Smooth muscle cell (in vitro differentiated cells): ENCODE measurements around the gene MYH10. TPM values are rescaled to one million over a fixed set of nuclear protein-coding genes. Genes with fewer than 3 reads are reported as not detected.

ENCODE experiments used
- DNase-seq: peaks from one replicate; lab custom pipeline; 2025; ENCODE audit not compliant: unreplicated experiment; lab: John Stamatoyannopoulos, UW
- H2AFZ ChIP-seq: fragments of 200-600 bp; sonication (generic); 2 replicates; pipeline ENCODE4 v1.6.0; 2016; ENCODE audit warnings: antibody characterized with exemption, low read depth, mild to moderate bottlenecking
- H3F3A ChIP-seq: fragments of 200-600 bp; sonication (generic); 2 replicates; pipeline ENCODE4 v1.6.0; 2017; ENCODE audit warnings: antibody characterized with exemption, low read depth
- H3K27ac ChIP-seq: fragments of 200-600 bp; sonication (generic); 2 replicates; pipeline ENCODE4 v1.5.1; 2016; ENCODE audit warnings: low read depth, mild to moderate bottlenecking
- H3K27me3 ChIP-seq: fragments of 200-600 bp; sonication (generic); 2 replicates; pipeline ENCODE4 v1.6.1; 2016; ENCODE audit warnings: low read depth, mild to moderate bottlenecking
- H3K36me3 ChIP-seq: fragments of 200-600 bp; sonication (generic); 2 replicates; pipeline ENCODE4 v1.5.1; 2016; ENCODE audit warnings: low read depth
- H3K4me1 ChIP-seq: fragments of 200-600 bp; sonication (generic); 2 replicates; pipeline ENCODE4 v1.5.1; 2016; ENCODE audit warnings: low read depth
- H3K4me2 ChIP-seq: fragments of 200-600 bp; sonication (generic); 2 replicates; pipeline ENCODE4 v1.6.0; 2016; ENCODE audit warnings: mild to moderate bottlenecking
- H3K4me3 ChIP-seq: fragments of 200-600 bp; sonication (generic); 2 replicates; pipeline ENCODE4 v1.5.1; 2016; ENCODE audit warnings: mild to moderate bottlenecking
- H3K79me2 ChIP-seq: fragments of 200-600 bp; sonication (generic); 2 replicates; pipeline ENCODE4 v1.6.0; 2016; ENCODE audit warnings: low read depth, mild to moderate bottlenecking
- H3K9ac ChIP-seq: fragments of 200-600 bp; sonication (generic); 2 replicates; pipeline ENCODE4 v1.6.0; 2016; ENCODE audit warnings: low read depth
- H3K9me3 ChIP-seq: fragments of 200-600 bp; sonication (generic); replicated peaks from 2 replicates; pipeline ENCODE4 v1.5.1; 2016; ENCODE audit warnings: low read depth
- H4K20me1 ChIP-seq: fragments of 200-600 bp; sonication (generic); 2 replicates; pipeline ENCODE4 v1.6.0; 2016; ENCODE audit warnings: low read depth
- CTCF ChIP-seq: fragments of 200-600 bp; sonication (generic); IDR thresholded peaks from 2 replicates; pipeline ENCODE4 v1.5.1; 2017; ENCODE audit warnings: borderline replicate concordance, mild to moderate bottlenecking, antibody characterized with exemption; ENCODE audit not compliant: insufficient read depth, poor library complexity, severe bottlenecking
- WGBS: methylation state at CpG from one replicate; pipeline ENCODE4 v1.1.7; 2016; ENCODE audit warnings: low lambda C conversion rate; 5-methylcytosine and 5-hydroxymethylcytosine counted together
- polyA plus RNA-seq: library from polyadenylated mRNA; unstranded; fragments of >200 nt; fragmentation: Nextera tagmentation; extraction: Ambion mirVana; gene quantifications from 2 replicates; pipeline ENCODE4 v1.2.1, GENCODE V29; 2016
- total RNA-seq: library from RNA; depleted of rRNA; stranded (reverse); fragments of >200 nt; gene quantifications from 2 replicates; pipeline ENCODE4 v1.2.3, GENCODE V29; 2014

The MYH10 gene
- total and polyA plus RNA-seq, 2 experiments from 2014 or later: 112 to 146 TPM

GRCh38 chr17:8489841-8490240, 140.7 kb downstream of the MYH10 start:
- Histone ChIP-seq H3K4me1 (no peaks in the 10 kb centered on the region), H3K27me3 (no peaks in the 10 kb centered on the region), H3K79me2 (no peaks in the 10 kb centered on the region), H3K4me3 (no peak overlapping the region), H3K9me3 (no peaks in the 10 kb centered on the region), H4K20me1 (peaks cover 7% of the 10 kb centered on the region), H3K36me3 (peaks cover 21% of the 10 kb centered on the region), H3K27ac (peak overlapping the region; percentile 92), H2AFZ (no peak overlapping the region), H3K4me2 (no peak overlapping the region), H3K9ac (peak overlapping the region; percentile 20), H3F3A (peaks cover 23% of the 10 kb centered on the region)
- no peak for DNase-seq
- WGBS: 54% methylated on average over 3 of the region's 3 CpGs
- TF ChIP-seq CTCF: no peak

- Histone ChIP-seq H4K20me1 (peaks cover 7% of the 10 kb centered on the region), H3K9ac (peak overlapping the region; percentile 54), H3K9me3 (no peaks in the 10 kb centered on the region), H3K27ac (peak overlapping the region; percentile 92), H3K27me3 (no peaks in the 10 kb centered on the region), H3K36me3 (peaks cover 25% of the 10 kb centered on the region), H3K4me3 (no peak overlapping the region), H2AFZ (no peak overlapping the region), H3K4me1 (no peaks in the 10 kb centered on the region), H3K4me2 (no peak overlapping the region), H3K79me2 (peaks cover 5% of the 10 kb centered on the region), H3F3A (peaks cover 25% of the 10 kb centered on the region)
- 17% methylated on average over 4 of the region's 4 CpGs for WGBS
- no peak for TF ChIP-seq CTCF
- DNase-seq: peak; percentile 15
Observed at GRCh38 chr17:8488901-8489300, 141.6 kb downstream of the MYH10 start.

- H3K9me3 ChIP-seq: no peaks in the 10 kb centered on the region
- peaks cover 5% of the 10 kb centered on the region for H3K79me2 ChIP-seq
- H4K20me1 ChIP-seq: peaks cover 7% of the 10 kb centered on the region
- 98% methylated on average over 6 of the region's 6 CpGs for WGBS
- H3F3A ChIP-seq: peaks cover 25% of the 10 kb centered on the region
- H3K27ac ChIP-seq: peak overlapping the region; percentile 92
- H2AFZ ChIP-seq: no peak overlapping the region
- no peaks in the 10 kb centered on the region for H3K4me1 ChIP-seq
- H3K27me3 ChIP-seq: no peaks in the 10 kb centered on the region
- H3K4me2 ChIP-seq: no peak overlapping the region
- no peak for DNase-seq
- peak overlapping the region; percentile 17 for H3K9ac ChIP-seq
- H3K4me3 ChIP-seq: no peak overlapping the region
- peaks cover 25% of the 10 kb centered on the region for H3K36me3 ChIP-seq
- TF ChIP-seq CTCF: no peak
Observed at GRCh38 chr17:8488491-8488890, 142.0 kb downstream of the MYH10 start.

- H3K4me3 ChIP-seq: no peak overlapping the region
- peaks cover 5% of the 10 kb centered on the region for H3K79me2 ChIP-seq
- H3F3A ChIP-seq: peaks cover 25% of the 10 kb centered on the region
- 97% methylated on average over 5 of the region's 5 CpGs for WGBS
- DNase-seq: no peak
- H3K36me3 ChIP-seq: peaks cover 22% of the 10 kb centered on the region
- H3K9ac ChIP-seq: no peak overlapping the region
- H4K20me1 ChIP-seq: peaks cover 7% of the 10 kb centered on the region
- peak overlapping the region; percentile 92 for H3K27ac ChIP-seq
- TF ChIP-seq CTCF: no peak
- H2AFZ ChIP-seq: no peak overlapping the region
- no peaks in the 10 kb centered on the region for H3K4me1 ChIP-seq
- no peaks in the 10 kb centered on the region for H3K9me3 ChIP-seq
- H3K27me3 ChIP-seq: no peaks in the 10 kb centered on the region
- H3K4me2 ChIP-seq: no peak overlapping the region
Observed at GRCh38 chr17:8487743-8488142, 142.8 kb downstream of the MYH10 start.
